Liver (tissue), 3 donors: ENCODE results near the gene MATN4.

ENCODE experiments used
- FOXA1 ChIP-seq: IDR thresholded peaks from 2 replicates; pipeline ENCODE4 v1.6.1; 2016; ENCODE audit warnings: antibody characterized with exemption
- RAD21 ChIP-seq, 2 donors: IDR thresholded peaks; 2 replicates each; pipeline ENCODE4 v1.6.1; 2016; ENCODE audit warnings: antibody characterized with exemption in 2 of 2, mild to moderate bottlenecking in 2 of 2
- SP1 ChIP-seq: IDR thresholded peaks from 2 replicates; pipeline ENCODE4 v1.6.1; 2018; ENCODE audit warnings: antibody characterized with exemption, mild to moderate bottlenecking
- YY1 ChIP-seq: IDR thresholded peaks from 2 replicates; pipeline ENCODE4 v1.6.1; 2016; ENCODE audit warnings: antibody characterized with exemption, mild to moderate bottlenecking
- TF ChIP-seq, protein P1 (sequence below): fragments of 150-350 bp; IDR thresholded peaks from 2 replicates; pipeline ENCODE4 v1.5.1; 2017; ENCODE audit warnings: improper control_type of control experiment, low read depth, low read length; ENCODE audit not compliant: missing input control
- donor health status: healthy.
- donor health status: healthy.

DNA sequence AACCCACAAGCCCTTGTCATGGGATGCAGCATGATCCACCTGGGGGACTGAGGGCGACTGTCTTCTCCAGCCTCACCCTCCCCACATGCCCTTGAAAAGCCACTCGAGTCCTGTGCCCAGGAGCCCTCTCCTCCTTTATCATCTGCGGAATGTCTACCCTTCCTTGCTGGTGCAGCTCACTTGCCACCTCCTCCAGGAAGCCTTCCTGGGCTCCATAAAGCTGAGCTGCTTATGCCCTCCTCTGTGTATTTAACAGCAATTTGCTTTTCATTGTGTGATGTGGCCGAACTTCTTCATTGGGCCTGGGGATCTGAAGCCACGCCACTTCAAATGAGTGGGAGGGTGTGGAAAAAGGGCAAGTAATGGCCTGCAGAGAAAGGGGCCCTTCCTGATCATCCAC lies 19.2 kb downstream of the MATN4 start:
- TF ChIP-seq, protein P1, sequence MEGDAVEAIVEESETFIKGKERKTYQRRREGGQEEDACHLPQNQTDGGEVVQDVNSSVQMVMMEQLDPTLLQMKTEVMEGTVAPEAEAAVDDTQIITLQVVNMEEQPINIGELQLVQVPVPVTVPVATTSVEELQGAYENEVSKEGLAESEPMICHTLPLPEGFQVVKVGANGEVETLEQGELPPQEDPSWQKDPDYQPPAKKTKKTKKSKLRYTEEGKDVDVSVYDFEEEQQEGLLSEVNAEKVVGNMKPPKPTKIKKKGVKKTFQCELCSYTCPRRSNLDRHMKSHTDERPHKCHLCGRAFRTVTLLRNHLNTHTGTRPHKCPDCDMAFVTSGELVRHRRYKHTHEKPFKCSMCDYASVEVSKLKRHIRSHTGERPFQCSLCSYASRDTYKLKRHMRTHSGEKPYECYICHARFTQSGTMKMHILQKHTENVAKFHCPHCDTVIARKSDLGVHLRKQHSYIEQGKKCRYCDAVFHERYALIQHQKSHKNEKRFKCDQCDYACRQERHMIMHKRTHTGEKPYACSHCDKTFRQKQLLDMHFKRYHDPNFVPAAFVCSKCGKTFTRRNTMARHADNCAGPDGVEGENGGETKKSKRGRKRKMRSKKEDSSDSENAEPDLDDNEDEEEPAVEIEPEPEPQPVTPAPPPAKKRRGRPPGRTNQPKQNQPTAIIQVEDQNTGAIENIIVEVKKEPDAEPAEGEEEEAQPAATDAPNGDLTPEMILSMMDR, result no peak
- TF ChIP-seq YY1 (no peak), FOXA1 (no peak), RAD21 (IDR thresholded peaks at IDR 0.05) (no peak), SP1 (no peak)
